Glomerular endothelial cell (primary cell): ENCODE data around the gene PKP4. TPM values are rescaled to one million over a fixed set of nuclear protein-coding genes. Genes with fewer than 3 reads are reported as not detected.
A peak's percentile ranks its signal among the peaks of the same experiment; 100 is the strongest.

Experiments
- DNase-seq: peaks from one replicate; pipeline ENCODE4 v3.0.0-alpha.2; 2011; ENCODE audit warnings: low read depth, low spot score; ENCODE audit errors: extremely low read depth
- total RNA-seq: library from RNA; depleted of rRNA; stranded (reverse); fragments of >200 nt; gene quantifications from 2 replicates; pipeline ENCODE4 v1.2.3, GENCODE V29; 2015

Gene PKP4
- total RNA-seq, 1 donor from 2014 or later = 48.0 TPM

DNA sequence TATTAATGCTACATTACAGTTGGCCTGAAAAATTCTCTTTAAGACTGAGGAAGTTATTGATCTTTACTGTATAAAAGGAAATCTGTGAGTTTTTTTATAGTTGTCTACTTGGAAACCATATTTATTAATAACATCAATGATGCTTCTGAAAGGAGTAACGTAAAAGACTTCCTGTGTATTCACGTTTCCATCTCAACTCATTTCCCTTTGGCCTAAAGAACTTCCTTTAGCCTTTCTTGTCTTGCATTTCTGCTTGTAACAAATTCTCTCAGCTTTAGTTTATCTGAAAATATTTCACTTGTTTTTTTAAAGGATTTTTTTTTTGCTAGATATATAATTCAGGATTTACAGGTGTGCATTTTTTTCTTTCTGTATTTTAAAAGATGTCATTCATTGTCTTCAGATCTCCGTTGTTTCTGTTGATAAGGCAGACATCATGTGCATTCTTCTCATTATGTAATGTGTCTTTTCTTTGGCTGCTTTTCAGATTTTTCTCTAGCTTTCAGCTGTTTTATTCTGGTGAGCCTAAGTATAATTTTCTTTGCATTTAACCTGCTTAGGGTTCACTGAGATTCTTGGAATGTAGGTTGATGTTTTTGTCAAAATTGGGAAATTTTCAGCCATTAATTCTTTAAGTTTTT, 179.3 kb downstream of the PKP4 start:
- DNase-seq = peak; percentile 54

DNA sequence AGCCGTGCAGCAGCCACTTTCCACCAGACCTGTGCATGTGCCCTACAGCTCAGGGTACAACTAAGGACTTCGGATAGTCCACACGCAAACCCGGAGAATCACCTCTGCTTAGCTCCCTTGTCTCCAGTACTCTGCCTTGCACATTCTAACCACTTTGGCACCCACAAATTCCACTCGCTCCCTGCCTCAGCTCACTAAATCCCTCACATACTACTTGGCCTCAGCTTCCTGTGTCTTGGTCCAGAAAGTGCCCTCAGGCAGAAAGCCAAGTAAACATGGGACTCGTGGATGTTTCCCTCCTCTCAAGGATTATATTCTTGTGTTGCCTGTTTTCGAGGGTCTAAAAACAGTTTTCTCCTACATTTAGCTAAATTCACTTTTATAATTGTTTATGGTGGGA, 180.6 kb downstream of the PKP4 start:
- DNase-seq = no peak

DNA sequence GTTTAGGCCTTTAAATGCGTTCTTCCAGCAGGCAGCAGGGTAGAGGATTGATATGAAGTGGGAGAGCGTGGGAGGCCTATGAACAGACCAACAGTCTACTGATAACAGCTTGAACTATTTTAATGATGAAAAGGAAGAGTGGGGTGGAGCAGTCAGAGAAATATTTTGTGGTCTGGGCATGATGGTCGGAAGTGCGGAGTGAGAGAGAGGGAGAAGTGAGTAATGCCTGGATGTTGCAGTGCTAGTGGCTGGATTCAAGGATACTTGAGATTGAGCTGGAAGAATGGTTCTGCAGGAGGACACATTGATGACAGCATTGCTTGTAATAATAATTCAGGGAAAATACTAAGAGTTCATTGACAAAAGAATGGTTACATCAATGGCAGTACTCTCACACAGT, 187.4 kb downstream of the PKP4 start:
- DNase-seq = no peak

GRCh38 chr2:158645299-158645698, 188.5 kb downstream of the PKP4 start:
- DNase-seq = no peak

- no peak for DNase-seq
Observed at GRCh38 chr2:158647436-158648231, 190.9 kb downstream of the PKP4 start.

- DNase-seq = no peak
Observed at GRCh38 chr2:158649846-158650245, 193.1 kb downstream of the PKP4 start.

DNA sequence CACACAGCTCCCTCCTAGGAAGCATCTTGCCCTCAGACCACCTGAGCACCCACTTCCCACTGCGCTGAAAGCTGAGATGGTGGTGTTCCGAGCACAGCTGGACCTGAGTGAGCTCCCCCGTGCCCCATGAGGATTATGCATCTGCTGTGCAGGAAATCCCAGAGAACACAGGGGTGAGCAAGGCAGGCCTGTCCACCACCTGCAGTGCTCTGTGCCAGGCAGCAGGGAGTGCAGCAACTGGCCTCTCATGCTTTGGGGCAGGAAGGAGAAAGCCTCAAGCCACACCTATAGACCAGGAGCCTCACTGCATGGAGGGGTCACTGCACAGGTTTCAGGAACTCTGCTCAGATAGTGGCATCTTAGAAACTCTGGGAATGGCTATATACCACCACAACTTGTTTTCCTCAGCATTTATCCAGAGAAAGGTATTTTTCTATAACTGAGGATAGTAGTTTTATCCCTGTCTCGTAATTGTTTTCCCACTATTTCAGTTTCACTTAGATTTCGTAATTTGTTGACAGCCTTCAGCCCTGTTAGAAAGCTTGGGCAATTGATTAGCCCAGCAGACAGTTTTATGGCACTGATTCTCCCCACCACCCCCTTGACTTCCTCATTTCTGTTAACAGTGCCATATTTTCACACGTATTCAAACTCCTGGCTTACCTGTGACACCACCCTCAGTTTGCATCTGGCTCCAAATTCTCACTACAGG, 194.1 kb downstream of the PKP4 start:
- DNase-seq = no peak

DNA sequence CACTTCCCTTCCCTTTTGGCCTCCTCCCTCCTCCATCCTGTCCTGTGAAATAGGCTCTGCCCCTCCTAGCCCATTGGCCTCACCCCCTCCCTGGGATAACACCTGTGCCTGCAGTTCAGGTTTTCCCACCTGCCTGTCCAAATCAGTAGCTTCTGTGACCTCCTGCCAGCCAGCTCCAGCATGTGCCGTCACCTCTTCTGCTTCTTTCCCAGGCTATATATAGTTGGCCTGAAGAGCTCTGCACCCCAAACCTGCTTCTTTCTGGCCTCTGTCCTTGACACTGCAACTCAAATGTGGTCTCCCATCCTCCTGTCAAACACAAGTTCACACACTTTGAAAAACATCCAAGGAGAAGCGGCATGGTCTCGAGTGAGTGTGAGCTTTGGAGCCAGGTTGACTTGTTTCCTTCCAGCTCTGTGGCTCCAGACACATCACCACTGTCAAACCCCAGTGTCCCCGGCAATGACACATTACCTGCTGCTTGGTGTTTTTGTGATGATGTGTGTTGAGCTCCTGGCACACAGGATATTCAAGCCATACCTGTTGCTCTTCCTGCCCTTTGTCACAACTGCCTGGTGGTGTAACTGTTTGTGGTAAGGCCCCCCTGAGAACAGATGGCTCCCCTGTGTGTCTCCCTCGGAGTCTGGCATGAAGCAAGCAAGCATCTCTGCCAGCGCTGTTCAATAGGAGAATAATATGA, 194.8 kb downstream of the PKP4 start:
- no peak for DNase-seq

- no peak for DNase-seq
Observed at GRCh38 chr2:158655628-158656027, 198.9 kb downstream of the PKP4 start.

- DNase-seq = no peak
Observed at GRCh38 chr2:158656492-158657229, 199.9 kb downstream of the PKP4 start.

DNA sequence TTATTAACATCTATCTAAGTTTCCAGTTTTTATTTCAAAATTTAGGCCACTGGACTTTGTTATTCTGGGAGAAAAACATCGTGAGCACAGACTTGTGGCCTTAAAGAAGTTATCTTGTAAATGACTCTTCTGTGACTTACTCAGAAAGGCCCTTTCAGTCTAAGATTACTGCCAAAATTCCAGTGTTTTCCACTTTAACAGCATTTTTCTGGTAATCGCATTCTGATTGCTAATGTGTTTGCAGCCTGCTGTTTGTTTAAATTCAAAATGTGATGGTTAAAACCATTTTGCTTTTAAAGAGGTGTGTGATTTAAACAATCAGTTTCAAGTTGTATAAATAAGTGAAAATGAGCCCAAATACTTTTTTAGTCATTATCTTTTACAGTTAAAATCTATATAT, 201.6 kb downstream of the PKP4 start:
- DNase-seq = no peak

DNA sequence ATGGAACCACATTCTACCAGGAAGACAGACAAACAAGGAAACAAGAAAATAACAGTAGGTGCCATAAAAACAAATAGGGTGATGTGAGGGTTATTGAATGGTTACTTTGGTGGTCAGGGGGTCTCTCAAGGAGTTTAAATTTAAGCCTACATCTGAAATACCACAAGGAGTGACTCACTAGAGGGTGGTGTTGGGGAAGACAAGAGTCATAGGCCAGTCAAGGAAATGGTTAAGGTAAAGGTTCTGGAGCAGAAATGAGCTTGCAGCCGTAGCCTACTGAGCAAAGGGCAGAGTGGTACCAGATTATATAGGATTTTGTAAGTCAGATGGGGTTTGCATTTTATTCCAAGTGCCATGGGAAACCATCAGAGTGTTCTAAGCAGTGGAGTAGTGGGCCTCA, 202.7 kb downstream of the PKP4 start:
- DNase-seq = no peak

DNA sequence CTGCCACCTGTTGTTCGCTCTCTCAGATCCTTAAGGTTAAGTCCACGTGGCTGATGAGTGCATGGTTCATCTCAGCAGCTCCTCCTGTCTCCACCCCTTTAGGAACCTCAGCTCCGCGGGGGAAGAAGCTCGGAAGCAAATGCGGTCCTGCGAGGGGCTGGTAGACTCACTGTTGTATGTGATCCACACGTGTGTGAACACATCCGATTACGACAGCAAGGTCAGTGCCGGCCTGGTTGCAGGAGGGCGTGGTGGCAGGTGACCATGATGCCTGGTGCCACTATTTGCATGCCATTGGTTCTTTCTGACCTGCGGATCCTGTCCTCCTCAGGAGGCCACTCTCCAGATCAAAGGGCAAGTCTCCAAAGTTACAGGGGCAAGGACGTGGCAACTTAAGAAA, 204.5 kb downstream of the PKP4 start:
- no peak for DNase-seq

DNA sequence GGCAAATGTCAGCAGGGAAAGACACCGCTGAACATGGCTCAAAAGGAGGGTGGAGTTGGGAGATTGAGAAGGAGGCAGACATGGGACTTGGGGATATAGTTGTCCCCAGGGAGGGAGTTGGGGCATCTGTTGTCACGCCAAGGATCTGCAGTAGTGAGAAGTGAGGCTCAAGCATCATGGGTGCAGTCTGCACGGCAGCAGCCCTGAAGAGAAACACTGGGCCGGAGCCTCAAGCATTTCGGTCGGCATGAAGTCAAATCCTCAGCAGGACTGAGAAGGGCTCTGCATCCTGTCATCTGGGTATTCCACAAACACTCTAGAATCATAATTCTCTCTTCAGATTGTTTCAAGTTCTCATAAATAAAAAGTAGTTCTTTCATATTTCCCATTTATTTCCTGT, 205.7 kb downstream of the PKP4 start:
- DNase-seq = no peak

- no peak for DNase-seq
Observed at GRCh38 chr2:158663796-158664195, 207.0 kb downstream of the PKP4 start.

DNA sequence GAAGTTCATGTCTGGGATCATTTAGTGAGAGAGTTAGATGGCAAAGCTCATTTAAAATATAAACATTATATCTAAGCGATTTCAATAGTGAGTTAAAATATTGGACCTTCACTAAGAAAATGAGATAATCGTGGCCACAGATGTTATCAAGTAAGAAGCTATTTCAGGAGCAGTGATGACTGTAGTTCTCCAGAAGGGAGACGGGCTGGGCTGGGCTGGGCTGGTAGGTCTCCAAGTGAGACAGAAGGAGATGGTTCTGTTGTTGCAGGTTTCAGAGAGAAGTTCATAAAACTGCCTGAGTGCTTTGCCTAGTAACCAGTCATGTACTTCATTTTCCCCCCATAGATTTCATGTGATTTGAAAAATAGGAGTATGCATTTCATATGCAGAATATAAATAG, 208.2 kb downstream of the PKP4 start:
- DNase-seq = no peak

DNA sequence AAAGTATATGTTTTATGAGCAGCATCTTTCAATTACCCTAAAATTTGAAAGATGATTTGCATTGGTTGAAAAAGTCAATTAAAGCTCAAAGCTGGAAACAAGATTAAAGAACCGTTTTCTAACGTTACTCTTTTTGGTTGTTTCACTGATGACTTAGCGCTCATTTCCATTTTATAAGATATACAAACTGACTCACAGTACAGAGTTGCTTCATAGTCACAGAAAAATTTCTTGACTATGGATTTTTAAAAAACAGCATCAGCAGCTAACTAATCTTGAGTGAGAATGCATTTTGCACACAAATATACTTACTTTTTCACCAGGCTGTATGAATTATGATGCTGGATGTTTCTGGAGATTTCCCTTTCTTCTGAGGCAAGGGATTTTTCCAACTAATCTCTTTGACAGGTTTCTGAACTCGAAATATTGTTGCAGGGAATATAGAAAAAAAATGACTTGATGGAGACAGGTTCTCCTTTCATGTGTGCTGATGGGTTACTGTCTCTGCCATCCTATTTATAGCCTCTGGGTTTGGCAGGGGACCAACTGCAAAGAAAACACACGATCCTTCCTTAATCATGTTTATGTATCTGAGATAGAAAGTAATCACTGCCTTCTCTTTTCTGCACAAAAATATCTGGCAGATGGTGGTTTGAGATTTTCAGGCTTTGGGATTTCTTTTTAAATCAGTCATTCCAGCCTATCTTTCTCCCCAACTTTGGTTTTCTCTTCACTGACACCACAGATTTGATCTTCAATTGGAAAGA, 209.0 kb downstream of the PKP4 start:
- DNase-seq = no peak

GRCh38 chr2:158666969-158667368, 210.2 kb downstream of the PKP4 start:
- DNase-seq = no peak

- peak; percentile 88 for DNase-seq
Observed at GRCh38 chr2:158667586-158667985, 210.8 kb downstream of the PKP4 start.
